Measurements from ENCODE around the gene GLG1. TPM values are rescaled to one million over a fixed set of nuclear protein-coding genes. Genes with fewer than 3 reads are reported as not detected.

The GLG1 gene
- total RNA-seq, 1 donor from 2014 or later, result 193 TPM

Other genes with a start within 250 kb of the GLG1 start
- gene NPIPB15, start 230.8 kb downstream of the GLG1 start, total RNA-seq, result 7.2 to 8.7 TPM (median 8.7 TPM) in 3 replicates
- gene CLEC18B, start 185.6 kb downstream of the GLG1 start, total RNA-seq, result 0.29 to 1.1 TPM (median 0.89 TPM) in 3 replicates
- gene RFWD3, start 59.8 kb upstream of the GLG1 start, total RNA-seq, result 32.7 to 36.8 TPM (median 35.3 TPM) in 3 replicates
- not detected in 3 replicates for gene MLKL, start 93.7 kb upstream of the GLG1 start, total RNA-seq
- gene FA2H, start 167.7 kb upstream of the GLG1 start, total RNA-seq, result 0.18 TPM in 1 of 3 replicates, not detected in the others